ENCODE data around the gene MVK. TPM values are rescaled to one million over a fixed set of nuclear protein-coding genes. Genes with fewer than 3 reads are reported as not detected.

MVK gene
- total and polyA plus RNA-seq, 4 donors: 22.4 to 62.7 (median 37.2) TPM

GRCh38 chr12:109615556-109616229 is 42.1 kb downstream of the MVK start:
- Histone ChIP-seq H3K4me1 (ENCODE audit: control insufficient read depth in 5 of 5, insufficient read depth in 5 of 5, low read length in 5 of 5) (no peaks in the 10 kb centered on the region), H3K9me3 (ENCODE audit: control insufficient read depth in 4 of 4, insufficient read depth in 3 of 4, low read length in 3 of 4) (no peaks in the 10 kb centered on the region), H3K36me3 (ENCODE audit: control insufficient read depth in 4 of 4, insufficient read depth in 4 of 4, low read length in 4 of 4) (no peaks in the 10 kb centered on the region), H3K27me3 (ENCODE audit: control insufficient read depth in 3 of 3, insufficient read depth in 3 of 3, low read length in 2 of 3) (peaks cover 0 to 32% (median 16%) of the 10 kb centered on the region in 3 donors), H3K27ac (ENCODE audit: low read depth in 1 of 2, low read length in 1 of 2) (no peak overlapping the region), H3K4me3 (no peak overlapping the region), H3K9ac (ENCODE audit: insufficient read depth in 1 of 2, low read length in 2 of 2) (no peak overlapping the region)
- DNase-seq: no peak
- TF ChIP-seq CTCF (IDR thresholded peaks at IDR 0.05; ENCODE audit: control extremely low read depth, extremely low read depth): no peak
- ATAC-seq (ENCODE audit: insufficient read depth, low FRiP score): no peak
- 65 to 81% methylated on average over 14 of the region's 14 CpGs for WGBS, 2 donors

- H3K36me3 ChIP-seq (ENCODE audit: control insufficient read depth in 4 of 4, insufficient read depth in 4 of 4, low read length in 4 of 4): no peaks in the 10 kb centered on the region
- ATAC-seq (ENCODE audit: insufficient read depth, low FRiP score) (no peak), DNase-seq (no peak)
- H3K4me1 ChIP-seq (ENCODE audit: control insufficient read depth in 5 of 5, insufficient read depth in 5 of 5, low read length in 5 of 5): peaks cover 0 to 9% (median 2%) of the 10 kb centered on the region in 5 donors
- peaks cover 0 to 32% (median 16%) of the 10 kb centered on the region in 3 donors for H3K27me3 ChIP-seq (ENCODE audit: control insufficient read depth in 3 of 3, insufficient read depth in 3 of 3, low read length in 2 of 3)
- H3K27ac ChIP-seq (ENCODE audit: low read depth in 1 of 2, low read length in 1 of 2): no peak overlapping the region
- 76 to 86% methylated on average over 10 of the region's 10 CpGs for WGBS, 2 donors
- no peak overlapping the region for H3K4me3 ChIP-seq
- H3K9me3 ChIP-seq (ENCODE audit: control insufficient read depth in 4 of 4, insufficient read depth in 3 of 4, low read length in 3 of 4): no peaks in the 10 kb centered on the region
- no peak overlapping the region for H3K9ac ChIP-seq (ENCODE audit: insufficient read depth in 1 of 2, low read length in 2 of 2)
- TF ChIP-seq CTCF (IDR thresholded peaks at IDR 0.05; ENCODE audit: control extremely low read depth, extremely low read depth): no peak
Measured at GRCh38 chr12:109617491-109617890, 43.9 kb downstream of the MVK start.

GRCh38 chr12:109618082-109618481 is 44.5 kb downstream of the MVK start:
- 81 to 85% methylated on average over 5 of the region's 5 CpGs for WGBS, 2 donors
- Histone ChIP-seq H3K27me3 (ENCODE audit: control insufficient read depth in 3 of 3, insufficient read depth in 3 of 3, low read length in 2 of 3) (peaks cover 0 to 29% (median 12%) of the 10 kb centered on the region in 3 donors), H3K9me3 (ENCODE audit: control insufficient read depth in 4 of 4, insufficient read depth in 3 of 4, low read length in 3 of 4) (no peaks in the 10 kb centered on the region), H3K4me1 (ENCODE audit: control insufficient read depth in 5 of 5, insufficient read depth in 5 of 5, low read length in 5 of 5) (peaks cover 0 to 9% (median 2%) of the 10 kb centered on the region in 5 donors), H3K27ac (ENCODE audit: low read depth in 1 of 2, low read length in 1 of 2) (no peak overlapping the region), H3K4me3 (no peak overlapping the region), H3K9ac (ENCODE audit: insufficient read depth in 1 of 2, low read length in 2 of 2) (no peak overlapping the region), H3K36me3 (ENCODE audit: control insufficient read depth in 4 of 4, insufficient read depth in 4 of 4, low read length in 4 of 4) (no peaks in the 10 kb centered on the region)
- no peak for DNase-seq
- no peak for TF ChIP-seq CTCF (IDR thresholded peaks at IDR 0.05; ENCODE audit: control extremely low read depth, extremely low read depth)
- no peak for ATAC-seq (ENCODE audit: insufficient read depth, low FRiP score)
